ENCODE results near the gene YAP1.

YAP1 gene

GRCh38 chr11:102117472-102118113, 7.3 kb downstream of the YAP1 start:
- DNase-seq: no peak

GRCh38 chr11:102118937-102119336, 8.7 kb downstream of the YAP1 start:
- DNase-seq: no peak

- no peak for DNase-seq
Measured at GRCh38 chr11:102119997-102120396, 9.8 kb downstream of the YAP1 start.

GRCh38 chr11:102120437-102120973, 10.3 kb downstream of the YAP1 start:
- DNase-seq: no peak

- no peak for DNase-seq
Measured at GRCh38 chr11:102121329-102121728, 11.1 kb downstream of the YAP1 start.

GRCh38 chr11:102134597-102134996, 24.4 kb downstream of the YAP1 start:
- DNase-seq: no peak

- DNase-seq: no peak
Measured at GRCh38 chr11:102135256-102135655, 25.0 kb downstream of the YAP1 start.

- DNase-seq: no peak
Measured at GRCh38 chr11:102138223-102138622, 28.0 kb downstream of the YAP1 start.

GRCh38 chr11:102138670-102139069, 28.4 kb downstream of the YAP1 start:
- DNase-seq: no peak

- no peak for DNase-seq
Measured at GRCh38 chr11:102139081-102139498, 28.8 kb downstream of the YAP1 start.

- DNase-seq: no peak
Measured at GRCh38 chr11:102142333-102142732, 32.1 kb downstream of the YAP1 start.

GRCh38 chr11:102143867-102144266, 33.6 kb downstream of the YAP1 start:
- DNase-seq: no peak

GRCh38 chr11:102144357-102145355, 34.4 kb downstream of the YAP1 start:
- no peak for DNase-seq

- DNase-seq: no peak
Measured at GRCh38 chr11:102147015-102147414, 36.8 kb downstream of the YAP1 start.

GRCh38 chr11:102147632-102148031, 37.4 kb downstream of the YAP1 start:
- DNase-seq: no peak

GRCh38 chr11:102148059-102148458, 37.8 kb downstream of the YAP1 start:
- no peak for DNase-seq

- DNase-seq: no peak
Measured at GRCh38 chr11:102151784-102152525, 41.7 kb downstream of the YAP1 start.

- DNase-seq: no peak
Measured at GRCh38 chr11:102153082-102153481, 42.8 kb downstream of the YAP1 start.

- no peak for DNase-seq
Measured at GRCh38 chr11:102154806-102155205, 44.6 kb downstream of the YAP1 start.

GRCh38 chr11:102155676-102156075, 45.4 kb downstream of the YAP1 start:
- no peak for DNase-seq

GRCh38 chr11:102157219-102157618, 47.0 kb downstream of the YAP1 start:
- no peak for DNase-seq

GRCh38 chr11:102158164-102158735, 48.0 kb downstream of the YAP1 start:
- no peak for DNase-seq

- DNase-seq: no peak
Measured at GRCh38 chr11:102163368-102163767, 53.1 kb downstream of the YAP1 start.
